Fibroblast of gingiva (primary cell): ENCODE measurements around the gene CLCN6.

Experiments
- DNase-seq: peaks from one replicate; pipeline ENCODE4 v3.0.0-alpha.2; 2011; ENCODE audit warnings: low read depth

The CLCN6 gene

DNA sequence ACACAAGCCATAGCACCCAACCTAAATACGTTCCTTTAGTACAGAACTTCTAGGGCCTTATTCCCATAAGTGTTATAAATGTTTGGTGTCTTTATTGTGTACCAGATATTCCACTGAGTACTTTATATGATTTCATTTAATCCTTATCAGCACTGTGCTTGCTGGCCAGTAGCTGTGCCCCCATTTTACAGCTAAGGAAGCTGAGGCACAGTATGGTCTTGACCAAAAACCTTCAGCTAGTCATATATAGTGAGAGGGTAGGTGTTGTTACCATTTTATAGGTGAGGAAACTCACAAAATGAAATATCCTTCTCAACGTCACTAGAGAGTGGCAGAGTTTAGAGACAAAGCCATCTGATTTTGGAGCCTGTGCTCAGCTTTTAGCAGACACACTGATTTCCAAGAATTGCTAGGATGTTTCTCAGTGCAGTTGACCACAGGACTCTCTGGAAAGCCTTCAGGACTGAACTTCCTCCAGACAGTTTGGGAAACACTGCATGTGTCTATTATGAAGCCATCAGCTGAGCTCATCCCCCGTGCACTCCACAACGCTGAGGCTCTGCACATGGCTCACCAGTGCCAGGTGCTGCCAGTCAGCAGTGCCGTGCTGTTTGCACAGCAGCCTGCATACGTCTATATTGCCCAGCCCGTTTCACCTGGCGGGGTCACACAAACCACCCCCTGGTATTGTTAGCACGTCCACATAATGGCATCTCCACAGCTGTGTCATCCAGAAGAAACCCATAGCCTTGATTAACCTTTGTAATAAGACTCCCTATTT lies 26.1 kb downstream of the CLCN6 start:
- DNase-seq = peak; percentile 19

DNA sequence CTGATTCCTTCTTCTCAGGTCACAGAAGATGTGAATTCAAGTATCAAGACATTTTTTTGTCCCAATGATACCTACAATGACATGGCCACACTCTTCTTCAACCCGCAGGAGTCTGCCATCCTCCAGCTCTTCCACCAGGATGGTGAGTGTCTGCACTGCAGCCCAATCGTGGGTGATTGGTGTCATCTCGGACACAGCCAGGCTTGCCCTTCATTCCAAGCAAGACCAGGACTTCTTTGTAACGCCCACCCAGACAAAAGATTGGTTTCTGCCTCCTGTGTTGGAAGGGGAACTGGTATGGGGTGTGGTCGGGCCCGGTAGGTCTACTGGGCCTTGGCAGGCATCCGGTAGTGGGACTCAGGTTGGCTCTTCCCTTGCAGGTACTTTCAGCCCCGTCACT lies 27.5 kb downstream of the CLCN6 start:
- DNase-seq = no peak

DNA sequence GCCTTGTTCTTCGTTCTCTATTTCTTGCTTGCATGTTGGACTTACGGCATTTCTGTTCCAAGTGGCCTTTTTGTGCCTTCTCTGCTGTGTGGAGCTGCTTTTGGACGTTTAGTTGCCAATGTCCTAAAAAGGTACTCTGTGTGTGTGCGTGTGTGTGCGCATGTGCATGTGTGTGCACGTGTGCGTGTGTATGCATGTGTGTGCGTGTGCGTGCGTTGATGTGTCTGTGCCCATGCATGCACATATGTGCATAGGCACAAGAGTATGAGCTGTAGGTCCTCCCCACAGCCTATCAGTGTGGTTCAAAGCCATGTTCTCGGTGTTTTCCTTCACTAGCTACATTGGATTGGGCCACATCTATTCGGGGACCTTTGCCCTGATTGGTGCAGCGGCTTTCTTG lies 27.9 kb downstream of the CLCN6 start:
- no peak for DNase-seq

DNA sequence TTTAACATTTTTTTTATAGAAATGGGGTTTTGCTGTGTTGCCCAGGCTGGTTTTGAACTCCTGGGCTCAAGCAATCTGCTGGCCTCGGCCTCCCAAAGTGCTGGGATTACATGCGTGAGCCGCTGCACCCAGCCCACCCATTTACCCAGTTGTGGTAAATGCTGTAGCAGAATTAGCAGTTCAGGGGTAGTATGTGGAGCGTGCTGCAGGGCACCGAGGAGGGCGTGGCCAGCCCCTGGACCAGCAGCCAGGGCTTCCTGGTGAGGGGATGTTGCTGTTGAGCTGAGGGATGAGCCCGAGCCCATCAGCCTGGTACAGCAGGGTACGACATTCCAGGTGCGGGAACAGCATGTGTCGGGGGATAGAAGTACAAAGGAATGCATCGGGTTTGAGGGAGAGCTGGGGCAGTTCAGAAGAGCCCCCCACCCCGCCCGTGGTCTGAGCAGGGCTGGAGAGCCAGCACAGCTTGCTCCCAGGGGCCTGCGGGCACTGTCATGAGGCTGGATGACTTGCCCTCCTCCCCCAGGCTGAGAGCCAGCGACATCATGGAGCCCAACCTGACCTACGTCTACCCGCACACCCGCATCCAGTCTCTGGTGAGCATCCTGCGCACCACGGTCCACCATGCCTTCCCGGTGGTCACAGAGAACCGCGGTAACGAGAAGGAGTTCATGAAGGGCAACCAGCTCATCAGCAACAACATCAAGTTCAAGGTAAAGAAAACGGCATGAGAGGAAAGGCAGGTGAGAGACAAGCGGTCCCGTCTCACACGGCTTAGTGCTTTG lies 29.6 kb downstream of the CLCN6 start:
- no peak for DNase-seq

DNA sequence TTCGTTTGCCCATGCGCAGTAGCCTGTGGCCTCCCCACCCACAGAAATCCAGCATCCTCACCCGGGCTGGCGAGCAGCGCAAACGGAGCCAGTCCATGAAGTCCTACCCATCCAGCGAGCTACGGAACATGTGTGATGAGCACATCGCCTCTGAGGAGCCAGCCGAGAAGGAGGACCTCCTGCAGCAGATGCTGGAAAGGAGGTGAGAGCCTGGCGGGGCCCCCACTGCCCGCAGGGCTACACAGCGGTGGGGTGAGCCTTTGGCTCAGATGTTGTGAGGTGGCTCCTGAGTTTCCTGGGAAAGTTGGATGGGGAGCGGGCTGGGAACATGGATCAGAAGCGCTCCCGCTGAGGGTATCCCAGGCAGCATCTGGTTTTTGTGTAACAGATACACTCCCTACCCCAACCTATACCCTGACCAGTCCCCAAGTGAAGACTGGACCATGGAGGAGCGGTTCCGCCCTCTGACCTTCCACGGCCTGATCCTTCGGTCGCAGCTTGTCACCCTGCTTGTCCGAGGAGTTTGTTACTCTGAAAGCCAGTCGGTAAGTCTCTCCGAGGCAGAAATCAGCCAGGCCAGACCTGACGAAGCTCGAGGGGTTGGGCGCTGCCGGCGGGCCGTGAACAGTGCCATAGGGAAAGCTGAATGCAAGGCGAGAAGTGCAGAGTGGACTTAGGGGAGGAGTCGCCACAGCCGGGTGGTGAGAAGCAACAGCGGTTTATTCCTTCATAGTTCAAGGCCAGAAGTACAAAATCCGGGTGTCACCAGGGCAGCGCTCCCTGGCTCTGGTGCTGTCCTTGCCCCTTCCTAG lies 31.2 kb downstream of the CLCN6 start:
- no peak for DNase-seq

DNA sequence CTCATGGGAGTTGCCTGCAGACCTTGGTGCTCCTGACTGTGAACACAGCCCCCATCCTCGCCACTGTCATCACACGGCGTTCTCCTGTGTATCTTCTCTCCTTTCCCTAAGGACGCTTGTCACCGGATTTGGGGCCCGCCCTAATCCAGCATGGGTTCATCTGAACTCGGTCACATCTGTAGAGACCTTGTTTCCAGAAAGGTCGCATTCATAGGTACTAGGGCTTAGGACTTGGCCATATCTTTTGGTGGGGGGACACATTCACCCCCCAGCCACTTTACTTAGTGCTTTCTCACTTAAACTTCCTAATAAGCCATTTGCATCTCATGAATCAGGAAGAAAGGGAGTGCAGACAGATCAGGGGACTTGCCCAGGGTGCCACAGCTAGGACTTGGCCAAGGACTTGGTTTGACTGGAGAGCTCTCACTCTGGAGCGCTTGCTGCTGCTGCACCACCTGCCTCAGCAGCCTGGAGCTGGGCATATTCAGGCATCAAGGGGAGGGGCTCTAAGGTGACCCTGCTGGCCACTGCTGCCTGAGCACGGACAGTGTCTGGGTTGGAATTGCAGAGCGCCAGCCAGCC lies 31.9 kb downstream of the CLCN6 start:
- DNase-seq = no peak

DNA sequence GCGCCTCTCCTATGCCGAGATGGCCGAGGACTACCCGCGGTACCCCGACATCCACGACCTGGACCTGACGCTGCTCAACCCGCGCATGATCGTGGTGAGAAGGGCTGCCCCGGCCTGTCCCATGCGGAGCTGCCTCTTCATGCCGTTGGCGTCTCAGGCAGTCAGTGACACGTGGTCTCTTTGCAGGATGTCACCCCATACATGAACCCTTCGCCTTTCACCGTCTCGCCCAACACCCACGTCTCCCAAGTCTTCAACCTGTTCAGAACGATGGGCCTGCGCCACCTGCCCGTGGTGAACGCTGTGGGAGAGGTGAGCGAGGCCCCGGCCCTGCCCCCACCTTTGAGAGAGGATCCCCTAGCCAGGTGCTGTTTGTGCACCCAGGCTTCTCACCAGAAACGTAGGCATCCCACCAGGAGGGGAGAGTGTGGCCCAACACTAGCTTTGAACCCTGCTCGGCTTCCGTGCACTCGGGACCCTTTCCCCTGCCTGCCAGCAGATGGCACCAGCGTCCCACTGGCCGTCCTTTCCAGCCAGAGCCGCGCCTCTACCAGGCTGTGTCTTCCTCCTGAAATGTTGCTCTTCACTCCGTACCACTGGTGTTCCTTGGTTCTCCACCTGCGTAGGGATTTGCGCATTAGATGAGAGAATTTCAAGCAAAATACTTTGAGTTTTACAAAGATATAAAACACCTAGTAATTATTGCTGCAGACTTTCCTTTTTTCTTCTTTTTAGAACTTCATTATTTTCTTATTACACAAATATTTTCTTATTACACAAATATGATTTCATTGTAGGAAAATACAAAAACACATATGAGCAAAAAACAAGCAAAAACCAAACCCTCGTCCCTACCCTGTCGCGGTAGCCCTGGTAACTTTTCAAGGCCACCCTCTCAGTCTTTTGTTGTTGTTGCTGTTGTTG lies 32.6 kb downstream of the CLCN6 start:
- peak; percentile 39 for DNase-seq

DNA sequence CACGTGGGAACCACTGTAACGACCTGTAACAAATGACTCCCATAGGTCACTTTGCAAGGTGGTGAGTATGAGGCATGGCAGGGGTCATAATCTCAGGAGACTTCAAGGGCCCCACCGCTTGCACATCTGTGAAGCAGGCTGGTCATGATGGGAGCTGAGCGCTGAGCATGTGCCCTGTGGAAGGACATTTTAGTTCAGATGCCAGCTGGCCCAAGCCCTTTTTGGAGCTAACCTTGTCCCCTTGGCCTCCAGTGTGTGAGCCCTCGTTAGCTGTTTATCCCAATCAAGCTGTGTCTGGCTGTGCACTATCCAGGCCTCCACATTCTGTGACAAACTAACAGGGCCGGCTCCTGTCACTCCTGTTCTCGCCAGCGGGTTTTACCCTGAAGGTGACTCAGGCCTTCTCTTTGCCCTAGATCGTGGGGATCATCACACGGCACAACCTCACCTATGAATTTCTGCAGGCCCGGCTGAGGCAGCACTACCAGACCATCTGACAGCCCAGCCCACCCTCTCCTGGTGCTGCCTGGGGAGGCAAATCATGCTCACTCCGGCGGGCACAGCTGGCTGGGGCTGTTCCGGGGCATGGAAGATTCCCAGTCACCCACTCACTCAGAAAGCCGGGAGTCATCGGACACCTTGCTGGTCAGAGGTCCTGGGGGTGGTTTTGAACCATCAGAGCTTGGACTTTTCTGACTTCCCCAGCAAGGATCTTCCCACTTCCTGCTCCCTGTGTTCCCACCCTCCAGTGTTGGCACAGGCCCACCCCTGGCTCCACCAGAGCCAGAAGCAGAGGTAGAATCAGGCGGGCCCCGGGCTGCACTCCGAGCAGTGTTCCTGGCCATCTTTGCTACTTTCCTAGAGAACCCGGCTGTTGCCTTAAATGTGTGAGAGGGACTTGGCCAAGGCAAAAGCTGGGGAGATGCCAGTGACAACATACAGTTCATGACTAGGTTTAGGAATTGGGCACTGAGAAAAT lies 34.0 kb downstream of the CLCN6 start:
- DNase-seq = no peak

DNA sequence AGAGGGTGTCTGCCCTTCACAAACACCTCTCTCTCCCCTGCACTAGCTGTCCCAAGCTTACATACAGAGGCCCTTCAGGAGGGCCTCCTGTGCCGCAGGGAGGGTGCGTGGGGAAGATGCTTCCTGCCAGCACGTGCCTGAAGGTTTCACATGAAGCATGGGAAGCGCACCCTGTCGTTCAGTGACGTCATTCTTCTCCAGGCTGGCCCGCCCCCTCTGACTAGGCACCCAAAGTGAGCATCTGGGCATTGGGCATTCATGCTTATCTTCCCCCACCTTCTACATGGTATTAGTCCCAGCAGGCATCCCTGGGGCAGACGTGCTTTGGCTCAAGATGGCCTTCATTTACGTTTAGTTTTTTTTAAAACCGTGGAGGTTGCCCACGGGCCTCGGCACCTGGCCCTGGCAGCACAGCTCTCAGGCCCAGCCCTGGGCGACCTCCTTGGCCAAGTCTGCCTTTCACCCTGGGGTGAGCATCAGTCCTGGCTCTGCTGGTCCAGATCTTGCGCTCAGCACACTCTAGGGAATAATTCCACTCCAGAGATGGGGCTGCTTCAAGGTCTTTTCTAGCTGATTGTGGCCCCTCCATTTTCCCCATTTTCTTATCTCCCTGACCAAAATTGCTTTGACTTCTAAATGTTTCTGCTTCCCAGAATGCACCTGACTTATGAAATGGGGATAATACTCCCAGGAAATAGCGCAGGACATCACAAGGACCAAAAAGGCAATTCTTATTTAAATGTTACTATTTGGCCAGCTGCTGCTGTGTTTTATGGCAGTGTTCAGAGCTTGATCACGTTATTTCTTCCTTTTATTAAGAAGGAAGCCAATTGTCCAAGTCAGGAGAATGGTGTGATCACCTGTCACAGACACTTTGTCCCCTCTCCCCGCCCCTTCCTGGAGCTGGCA lies 35.5 kb downstream of the CLCN6 start:
- no peak for DNase-seq

DNA sequence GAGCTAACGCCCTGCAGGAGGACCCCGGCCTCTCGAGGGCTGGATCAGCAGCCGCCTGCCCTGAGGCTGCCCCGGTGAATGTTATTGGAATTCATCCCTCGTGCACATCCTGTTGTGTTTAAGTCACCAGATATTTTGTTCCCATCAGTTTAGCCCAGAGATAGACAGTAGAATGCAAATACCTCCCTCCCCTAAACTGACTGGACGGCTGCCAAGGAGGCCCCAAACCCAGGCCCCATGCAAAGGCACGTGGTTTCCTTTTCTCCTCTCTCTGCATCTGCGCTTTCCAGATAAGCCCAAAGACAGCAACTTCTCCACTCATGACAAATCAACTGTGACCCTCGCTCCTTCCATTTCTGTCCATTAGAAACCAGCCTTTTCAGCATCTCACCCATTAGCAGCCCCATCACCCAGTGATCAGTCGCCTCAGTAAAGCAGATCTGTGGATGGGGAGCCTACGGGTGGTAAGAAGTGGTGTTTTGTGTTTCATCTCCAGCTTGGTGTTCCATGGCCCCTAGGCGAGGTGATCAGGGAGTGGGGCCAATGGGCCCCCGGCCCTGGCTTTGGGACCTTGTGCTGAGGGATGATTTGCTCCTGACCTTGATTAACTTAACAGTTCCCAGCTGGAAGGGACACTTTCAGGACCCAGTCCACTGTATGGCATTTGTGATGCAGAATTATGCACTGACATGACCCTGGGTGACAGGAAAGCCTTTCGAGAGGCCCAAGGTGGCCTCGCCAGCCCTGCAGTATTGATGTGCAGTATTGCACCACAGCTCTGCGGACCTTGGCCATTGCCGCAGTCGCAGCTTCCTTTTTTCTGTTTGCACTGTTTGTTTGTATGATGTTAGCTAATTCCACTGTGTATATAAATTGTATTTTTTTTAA lies 36.4 kb downstream of the CLCN6 start:
- DNase-seq = no peak

DNA sequence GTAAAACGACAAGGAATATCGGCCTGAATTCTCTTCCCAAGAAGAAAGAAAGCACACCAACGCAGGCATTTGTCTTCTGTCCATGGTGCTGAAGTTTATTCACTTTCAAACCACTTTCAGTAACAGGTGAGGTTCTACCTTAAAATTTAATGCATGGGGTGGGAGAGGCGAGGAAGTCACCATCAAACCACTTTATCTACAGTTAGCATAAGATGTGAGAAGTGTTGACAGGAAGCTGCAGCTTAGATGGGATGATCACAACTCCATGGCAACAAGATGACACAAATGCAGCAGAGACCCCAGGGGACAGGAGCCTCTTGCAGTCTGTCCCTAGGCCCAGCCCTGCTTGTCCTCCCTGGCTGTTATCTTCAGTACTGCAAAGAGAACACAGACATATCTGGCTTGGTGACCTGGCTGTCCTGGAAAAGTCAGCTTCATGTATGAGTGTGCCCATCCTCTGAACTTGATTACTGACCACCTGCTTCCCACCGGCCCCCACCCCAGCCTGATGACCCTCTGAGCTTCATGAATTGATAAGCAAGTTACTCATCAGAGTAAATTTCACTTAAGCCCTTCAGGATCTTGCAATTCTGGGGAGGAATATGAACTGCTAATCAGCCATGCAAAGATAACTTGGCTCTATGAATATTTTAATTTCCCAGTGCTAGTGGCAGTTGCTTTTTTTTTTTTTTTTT lies 39.8 kb downstream of the CLCN6 start:
- no peak for DNase-seq

DNA sequence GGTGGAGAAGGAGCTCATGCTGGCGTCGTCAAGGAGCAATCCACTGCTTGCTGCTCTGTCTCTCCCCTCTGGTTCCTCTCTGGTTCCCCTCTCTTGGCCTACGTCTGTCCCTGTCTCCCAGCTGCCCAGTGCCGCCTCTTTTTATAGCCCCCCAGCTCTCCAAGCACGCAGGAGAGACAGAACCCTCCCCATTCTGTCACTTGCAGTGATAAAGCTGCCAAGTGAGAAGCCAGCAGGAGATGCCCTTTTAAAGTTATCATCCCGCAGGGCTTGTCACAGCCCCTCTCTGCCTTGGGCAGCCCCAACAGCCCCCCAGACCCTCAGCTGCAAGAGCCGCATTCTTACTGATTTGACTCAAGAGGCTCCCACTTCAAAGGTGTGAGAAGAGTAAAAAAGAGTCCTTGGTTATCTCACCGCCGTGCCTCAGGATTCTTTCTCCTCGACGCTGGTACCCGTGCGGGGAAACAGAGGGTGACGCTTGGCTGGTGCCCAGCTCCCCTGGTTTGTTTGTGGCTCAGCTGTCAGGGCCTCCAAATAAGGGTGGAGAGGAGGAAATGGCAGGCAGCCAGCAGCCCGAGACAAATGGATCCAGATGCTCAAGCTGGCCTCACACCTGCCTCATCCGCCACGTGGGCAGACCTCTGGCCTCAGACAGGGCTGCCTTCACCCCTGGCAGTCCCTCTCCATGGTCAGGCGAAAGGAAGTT lies 41.8 kb downstream of the CLCN6 start, which contains the start of gene NPPA:
TSS of gene NPPA (minus strand) at position 117 of the 706 bp plus-strand sequence. CDS start at position 18, 99 bp downstream.
- DNase-seq = peak; percentile 19

DNA sequence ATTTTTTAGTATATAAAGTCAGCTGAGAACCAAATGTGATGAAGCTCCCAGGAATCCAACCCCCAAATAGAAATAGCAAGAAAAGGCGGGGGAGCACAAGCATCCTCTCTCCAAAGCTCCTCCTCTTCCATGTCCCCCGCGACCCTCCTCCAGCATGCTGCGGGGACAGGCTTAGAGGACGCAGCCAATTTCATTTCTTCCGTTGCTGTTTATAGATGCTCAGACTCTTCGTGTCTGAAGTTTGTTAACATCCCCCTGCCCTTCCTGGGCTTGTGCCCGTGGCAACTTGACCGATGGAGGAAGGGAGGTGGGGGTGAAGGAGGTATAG lies 42.3 kb downstream of the CLCN6 start:
- DNase-seq = no peak

DNA sequence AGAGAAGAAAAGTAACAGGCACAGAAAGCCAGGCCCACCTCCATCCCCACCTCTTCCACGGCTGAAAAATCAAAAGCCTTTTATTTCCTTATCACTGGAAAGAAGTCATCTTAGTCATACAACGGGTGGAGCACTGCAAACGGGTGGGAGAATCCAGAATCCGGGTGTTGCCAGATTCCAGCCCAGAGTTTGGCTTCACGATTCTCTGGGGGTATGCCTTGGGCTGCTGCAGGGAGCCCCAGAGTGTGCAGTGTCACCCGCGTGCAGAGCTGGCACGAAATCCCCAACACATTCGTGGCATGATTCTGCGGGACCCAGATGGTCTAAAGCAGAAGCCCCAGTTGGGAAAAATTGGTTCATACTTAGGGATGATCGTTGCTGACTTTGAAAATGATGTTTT lies 44.2 kb downstream of the CLCN6 start:
- DNase-seq = no peak

DNA sequence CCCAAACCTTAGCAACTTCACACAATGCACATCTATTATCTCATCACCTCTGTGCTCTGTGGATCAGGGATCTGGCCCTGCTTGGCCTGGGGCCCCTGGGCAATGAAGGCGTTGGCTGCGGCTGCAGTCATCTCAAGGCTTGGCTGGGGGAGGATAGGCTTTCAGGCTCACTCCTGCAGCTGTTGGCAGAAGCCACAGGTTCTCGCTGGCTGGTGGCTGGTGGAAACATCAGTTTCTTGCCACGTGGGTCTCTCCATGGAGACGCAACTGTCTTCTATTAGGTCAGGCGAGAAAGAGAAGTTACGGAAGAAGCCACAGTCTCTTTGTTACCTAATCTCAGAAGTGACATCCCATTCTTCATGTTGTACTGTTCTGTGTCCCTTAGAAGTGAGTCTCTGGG lies 45.2 kb downstream of the CLCN6 start:
- peak; percentile 31 for DNase-seq

DNA sequence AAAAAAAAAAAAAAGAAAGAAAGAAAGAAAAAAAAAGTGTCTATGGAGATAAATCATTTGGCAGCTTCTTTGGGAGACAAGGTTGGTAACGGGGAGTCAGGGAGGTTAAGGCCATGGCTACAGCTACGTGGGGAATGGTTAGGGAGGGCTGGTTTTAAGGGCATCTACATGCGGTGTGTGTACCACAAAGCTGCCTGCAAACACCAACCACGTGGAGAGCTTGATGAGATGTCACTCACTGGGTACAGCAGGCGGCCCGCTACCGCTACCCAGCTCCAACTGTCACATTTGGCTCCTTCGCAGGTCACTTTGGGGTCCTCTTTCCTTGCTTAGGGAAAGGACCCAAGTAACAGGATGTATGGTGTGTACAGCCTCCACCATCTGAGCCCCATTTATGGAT lies 48.5 kb downstream of the CLCN6 start:
- no peak for DNase-seq

DNA sequence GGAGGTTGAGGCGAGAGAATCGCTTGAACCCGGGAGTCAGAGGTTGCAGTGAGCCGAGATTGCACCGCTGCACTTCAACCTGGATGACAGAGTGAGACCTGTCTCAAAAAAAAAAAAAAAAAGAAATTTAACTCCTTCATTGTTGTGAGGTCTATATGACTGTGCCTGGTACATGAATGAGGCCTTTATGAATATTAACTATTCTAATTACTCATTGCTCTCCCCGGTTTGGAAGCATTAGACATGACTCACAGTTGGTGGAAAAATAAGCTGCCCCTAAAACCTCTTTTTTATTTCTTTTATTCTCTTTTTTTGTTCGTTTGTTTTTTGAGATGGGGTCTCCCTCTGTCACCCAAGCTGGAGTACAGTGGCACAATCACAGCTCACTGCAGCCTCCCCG lies 49.4 kb downstream of the CLCN6 start:
- DNase-seq = no peak
